Activated CD4-positive, alpha-beta T cell treated with anti-CD3 and anti-CD28 coated beads for 4 hours (primary cell): ENCODE data around the gene MMP15.
"Not testable (repeated sequence)": the region's sequence is repeated elsewhere in the genome, so short reads cannot be mapped to it uniquely, and the experiment has no call there.

Source experiments
- DNase-seq, 2 donors: peaks; one replicate each; pipeline ENCODE4 v3.0.0-alpha.2; 2020

MMP15 gene

GRCh38 chr16:57997176-57997527 is 28.4 kb upstream of the MMP15 start:
- no peak for DNase-seq

- no peak for DNase-seq
Measured at GRCh38 chr16:57997528-57998265, 27.9 kb upstream of the MMP15 start.

- peak; percentile 42 to 57 for DNase-seq
Measured at GRCh38 chr16:57998486-57998885, 27.1 kb upstream of the MMP15 start.

- DNase-seq, result no peak
Measured at GRCh38 chr16:57998992-57999365, 26.6 kb upstream of the MMP15 start.

- DNase-seq, result peak; percentile 25 to 27
Measured at GRCh38 chr16:57999366-57999970, 26.1 kb upstream of the MMP15 start.

- DNase-seq, result peak in 1 of 2 donors; percentile 13
Measured at GRCh38 chr16:57999971-58000705, 25.4 kb upstream of the MMP15 start, which contains the start of gene ZNF319. Gene ZNF319 (minus strand): TSS chr16:58000672. CDS start chr16:57998265, 2,407 bp downstream.

GRCh38 chr16:58000706-58001676 is 24.6 kb upstream of the MMP15 start, which contains the start of gene USB1:
Gene USB1 (plus strand): TSS chr16:58001407. CDS start chr16:58001484, 77 bp downstream.
- DNase-seq, result peak; percentile 78 to 79

- no peak for DNase-seq
Measured at GRCh38 chr16:58001781-58002415, 23.7 kb upstream of the MMP15 start.

GRCh38 chr16:58002416-58002800 is 23.1 kb upstream of the MMP15 start:
- no peak for DNase-seq

- DNase-seq, result no peak
Measured at GRCh38 chr16:58002936-58003335, 22.6 kb upstream of the MMP15 start.

GRCh38 chr16:58004736-58005135 is 20.8 kb upstream of the MMP15 start:
- DNase-seq, result not testable (repeated sequence)

- DNase-seq, result no peak
Measured at GRCh38 chr16:58009856-58010416, 15.6 kb upstream of the MMP15 start.

GRCh38 chr16:58010886-58011285 is 14.7 kb upstream of the MMP15 start:
- no peak for DNase-seq

GRCh38 chr16:58011652-58012051 is 13.9 kb upstream of the MMP15 start:
- DNase-seq, result no peak

GRCh38 chr16:58012481-58012880 is 13.1 kb upstream of the MMP15 start:
- DNase-seq, result no peak

- DNase-seq, result no peak
Measured at GRCh38 chr16:58013201-58013956, 12.2 kb upstream of the MMP15 start.

GRCh38 chr16:58016840-58017446 is 8.6 kb upstream of the MMP15 start:
- DNase-seq, result no peak

GRCh38 chr16:58018803-58019202 is 6.8 kb upstream of the MMP15 start:
- no peak for DNase-seq

GRCh38 chr16:58019866-58020538 is 5.6 kb upstream of the MMP15 start:
- no peak for DNase-seq
